Activated CD8-positive, alpha-beta T cell treated with anti-CD3 and anti-CD28 coated beads, Interleukin-2, amount 10 ng/mL, durations not matched to agents 7 days and 5 days (primary cell): ENCODE measurements around the gene MMP25. TPM values are rescaled to one million over a fixed set of nuclear protein-coding genes. Genes with fewer than 3 reads are reported as not detected.
A peak's percentile ranks its signal among the peaks of the same experiment; 100 is the strongest.
"Not testable (repeated sequence)": the region's sequence is repeated elsewhere in the genome, so short reads cannot be mapped to it uniquely, and the experiment has no call there.

Experiments used
- ATAC-seq: fragments of 150-1000 bp; cut with Tn5 transposase; one replicate; pipeline ENCODE4 v1.10.0; 2021; ENCODE audit warnings: moderate library complexity
- CTCF ChIA-PET: fragments of 350-600 bp; sonication (Branson Sonifier 250); formaldehyde crosslinking; loops from one replicate; lab custom pipeline; 2021; ENCODE audit warnings: antibody characterized with exemption; lab: Charles Lee
- POLR2A ChIA-PET: fragments of 350-600 bp; sonication (Branson Sonifier 250); formaldehyde crosslinking; loops from one replicate; lab custom pipeline; 2021; ENCODE audit warnings: antibody characterized with exemption; lab: Charles Lee
- DNase-seq: peaks from one replicate; pipeline ENCODE4 v3.0.0-alpha.2; 2020
- H3K27ac Mint-ChIP-seq: one replicate; pipeline ENCODE4 v1.8.0; 2021; ENCODE audit warnings: mild to moderate bottlenecking, mixed read lengths
- H3K27me3 Mint-ChIP-seq: one replicate; pipeline ENCODE4 v1.8.0; 2021; ENCODE audit warnings: low read depth, mixed read lengths
- H3K36me3 Mint-ChIP-seq: one replicate; pipeline ENCODE4 v1.8.0; 2021; ENCODE audit warnings: low read depth, mixed read lengths
- H3K4me1 Mint-ChIP-seq: one replicate; pipeline ENCODE4 v1.8.0; 2021; ENCODE audit warnings: low read depth, mixed read lengths
- H3K4me3 Mint-ChIP-seq: one replicate; pipeline ENCODE4 v1.8.0; 2021; ENCODE audit warnings: mild to moderate bottlenecking, mixed read lengths
- H3K9me3 Mint-ChIP-seq: one replicate; pipeline ENCODE4 v1.8.0; 2022; ENCODE audit warnings: mixed read lengths; ENCODE audit not compliant: insufficient read depth
- total RNA-seq, 2 experiments: library from RNA; stranded (reverse); gene quantifications; one replicate each; pipeline ENCODE4 v1.2.3, GENCODE V29; 2021

The MMP25 gene
- total RNA-seq, 2 experiments from 2014 or later = 58.0 to 66.1 TPM

DNA sequence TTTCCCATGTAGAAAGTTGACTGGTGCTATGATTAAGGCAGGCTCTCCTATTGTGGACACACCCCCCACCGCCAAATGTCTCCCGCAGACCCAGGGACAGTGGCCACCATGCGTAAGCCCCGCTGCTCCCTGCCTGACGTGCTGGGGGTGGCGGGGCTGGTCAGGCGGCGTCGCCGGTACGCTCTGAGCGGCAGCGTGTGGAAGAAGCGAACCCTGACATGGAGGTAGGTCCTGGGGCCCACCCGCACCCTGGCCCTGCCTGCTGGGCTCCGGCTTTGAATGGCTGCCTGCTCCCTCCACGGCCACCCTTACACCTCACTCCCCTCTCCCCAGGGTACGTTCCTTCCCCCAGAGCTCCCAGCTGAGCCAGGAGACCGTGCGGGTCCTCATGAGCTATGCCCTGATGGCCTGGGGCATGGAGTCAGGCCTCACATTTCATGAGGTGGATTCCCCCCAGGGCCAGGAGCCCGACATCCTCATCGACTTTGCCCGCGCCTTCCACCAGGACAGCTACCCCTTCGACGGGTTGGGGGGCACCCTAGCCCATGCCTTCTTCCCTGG is 3.6 kb downstream of the MMP25 start:
- H3K27ac Mint-ChIP-seq = peak overlapping the region; percentile 70
- peaks cover 14% of the 10 kb centered on the region for H3K27me3 Mint-ChIP-seq
- peak overlapping the region; percentile 38 for H3K4me3 Mint-ChIP-seq
- ChIA-PET CTCF (interaction anchor here (1.1 to 16.3 kb wide), 4 partner anchors 9 to 80 kb away, joined by 4 to 270 read pairs (median 20); no protein-coding TSS in a partner anchor), POLR2A (interaction anchor here (1.0 to 2.3 kb wide), 3 partner anchors 11 to 80 kb away, joined by 3 to 7 read pairs (median 3); no protein-coding TSS in a partner anchor)
- peaks cover 75% of the 10 kb centered on the region for H3K4me1 Mint-ChIP-seq
- no peaks in the 10 kb centered on the region for H3K9me3 Mint-ChIP-seq
- ATAC-seq (no peak), DNase-seq (no peak)
- peaks cover 64% of the 10 kb centered on the region for H3K36me3 Mint-ChIP-seq

DNA sequence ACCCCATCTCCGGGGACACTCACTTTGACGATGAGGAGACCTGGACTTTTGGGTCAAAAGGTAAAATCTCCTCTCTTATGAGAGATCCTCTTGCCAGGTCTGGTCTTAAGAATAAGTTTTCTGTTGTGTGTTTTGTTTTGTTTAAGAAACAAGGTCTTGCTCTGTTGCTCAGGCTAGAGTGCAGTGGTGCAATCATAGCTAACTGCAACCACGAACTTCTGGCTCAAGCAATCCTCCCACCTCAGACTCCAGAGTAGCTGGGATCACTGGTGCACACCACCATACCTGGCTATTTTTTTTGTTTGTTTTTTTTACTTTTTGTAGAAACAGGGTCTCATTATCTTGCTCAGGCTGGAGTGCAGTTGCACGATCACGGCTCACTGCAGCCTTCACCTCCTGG is 4.1 kb downstream of the MMP25 start:
- ATAC-seq (no peak), DNase-seq (no peak)
- peaks cover 65% of the 10 kb centered on the region for H3K36me3 Mint-ChIP-seq
- peaks cover 76% of the 10 kb centered on the region for H3K4me1 Mint-ChIP-seq
- H3K27ac Mint-ChIP-seq = peak overlapping the region; percentile 70
- ChIA-PET POLR2A (interaction anchor here (1.0 to 1.3 kb wide), 2 partner anchors 15 to 23 kb away, joined by 3 to 4 read pairs; partner anchors contain the start of gene IL32), CTCF (interaction anchor here (1.6 to 16.3 kb wide), 3 partner anchors 8 to 28 kb away, joined by 4 to 270 read pairs (median 32); no protein-coding TSS in a partner anchor)
- peaks cover 10% of the 10 kb centered on the region for H3K27me3 Mint-ChIP-seq
- H3K4me3 Mint-ChIP-seq = peak overlapping the region; percentile 38
- no peaks in the 10 kb centered on the region for H3K9me3 Mint-ChIP-seq

DNA sequence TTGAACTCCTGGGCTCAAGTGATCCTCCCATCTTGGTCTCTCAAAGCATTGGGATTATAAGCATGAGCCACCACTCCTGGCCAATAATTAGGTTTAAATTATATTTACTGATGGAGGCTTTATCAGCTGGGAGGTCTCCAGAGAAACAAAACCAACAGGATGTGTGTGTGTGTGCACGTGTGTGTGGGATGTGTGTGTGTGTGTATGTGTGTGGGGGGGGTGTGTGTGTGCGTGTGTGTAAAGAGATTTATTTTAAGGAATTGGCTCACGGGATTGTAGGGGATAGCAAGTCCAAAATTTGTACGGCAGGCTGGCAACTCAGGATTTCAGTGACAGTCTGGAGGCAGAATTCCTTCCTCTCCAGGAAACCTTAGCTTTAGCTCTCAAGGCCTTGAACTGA is 4.6 kb downstream of the MMP25 start:
- no peak for DNase-seq
- no peak for ATAC-seq
- peak overlapping the region; percentile 38 for H3K4me3 Mint-ChIP-seq
- H3K9me3 Mint-ChIP-seq = no peaks in the 10 kb centered on the region
- H3K36me3 Mint-ChIP-seq = peaks cover 69% of the 10 kb centered on the region
- H3K27ac Mint-ChIP-seq = peak overlapping the region; percentile 70
- peaks cover 10% of the 10 kb centered on the region for H3K27me3 Mint-ChIP-seq
- ChIA-PET POLR2A (interaction anchor here (1.2 to 1.3 kb wide), 2 partner anchors 14 to 26 kb away, joined by 3 to 4 read pairs; partner anchors contain the start of gene IL32), CTCF (interaction anchor here (0.8 to 16.3 kb wide), 4 partner anchors 20 to 79 kb away, joined by 3 to 270 read pairs (median 4); no protein-coding TSS in a partner anchor)
- H3K4me1 Mint-ChIP-seq = peaks cover 79% of the 10 kb centered on the region

DNA sequence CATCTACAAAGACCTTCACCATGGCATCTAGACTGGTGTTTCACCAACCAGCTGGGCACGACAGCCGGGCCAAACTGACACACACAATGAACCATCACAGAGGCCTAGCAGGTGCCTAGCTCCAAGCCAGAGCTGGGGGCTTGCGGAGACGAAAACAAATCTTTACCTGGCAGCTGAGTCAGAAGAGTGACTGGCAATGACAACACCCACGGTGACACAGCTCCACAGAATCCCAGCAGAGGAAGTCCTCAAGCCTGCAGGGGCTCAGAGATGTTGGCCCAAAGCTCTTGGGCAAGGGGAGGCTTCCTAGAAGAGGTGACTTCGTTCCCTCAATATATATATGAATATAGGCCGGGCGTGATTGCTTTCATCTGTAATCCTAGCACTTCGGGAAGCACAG is 5.1 kb downstream of the MMP25 start:
- Mint-ChIP-seq H3K36me3 (peaks cover 72% of the 10 kb centered on the region), H3K27ac (peak overlapping the region; percentile 70), H3K27me3 (peaks cover 10% of the 10 kb centered on the region), H3K4me3 (no peak overlapping the region), H3K9me3 (no peaks in the 10 kb centered on the region), H3K4me1 (peaks cover 82% of the 10 kb centered on the region)
- POLR2A ChIA-PET = interaction anchor here (1.2 to 1.3 kb wide), 2 partner anchors 14 to 26 kb away, joined by 3 to 4 read pairs; partner anchors contain the start of gene IL32
- CTCF ChIA-PET = interaction anchor here (0.8 to 16.3 kb wide), 4 partner anchors 20 to 78 kb away, joined by 3 to 270 read pairs (median 4); no protein-coding TSS in a partner anchor
- ATAC-seq (no peak), DNase-seq (no peak)

DNA sequence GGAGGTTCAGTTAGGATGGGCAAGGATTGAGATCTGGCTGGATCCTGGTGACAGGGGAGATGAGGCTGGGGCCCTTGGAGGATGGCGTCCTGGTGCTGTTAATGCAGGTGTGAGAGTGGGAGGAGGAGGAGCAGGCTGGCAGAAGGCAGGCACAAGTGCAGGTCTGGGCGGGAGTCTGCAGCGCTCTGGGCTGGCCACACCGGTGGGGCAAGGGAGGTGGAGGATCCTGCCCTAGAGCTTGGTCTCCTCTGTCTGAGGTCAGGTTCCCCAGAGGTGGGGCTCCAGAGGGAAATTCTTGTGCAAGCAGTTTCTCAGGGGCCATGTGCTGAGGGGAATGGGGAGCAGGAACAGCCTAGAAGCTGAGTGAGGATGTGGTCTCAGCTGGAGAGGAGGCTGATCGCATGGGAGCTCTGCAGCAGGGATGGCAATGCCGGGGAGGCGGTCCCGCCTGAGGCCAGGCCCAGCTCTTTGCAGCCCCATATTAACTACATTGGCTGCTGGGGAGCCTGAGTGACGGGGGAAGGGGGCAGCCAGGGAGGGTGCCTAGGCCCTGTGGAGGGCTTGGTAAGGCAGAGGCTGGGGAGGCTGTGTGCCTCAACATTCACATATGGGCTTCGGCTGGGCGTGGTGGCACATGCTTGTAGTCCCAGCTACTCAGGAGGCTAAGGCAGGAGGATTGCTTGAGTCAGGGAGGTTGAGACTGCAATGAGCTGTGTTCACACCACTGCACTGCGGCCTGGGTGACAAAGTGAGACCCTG is 6.4 kb downstream of the MMP25 start:
- peaks cover 91% of the 10 kb centered on the region for H3K4me1 Mint-ChIP-seq
- DNase-seq, H3K27me3 Mint-ChIP-seq, POLR2A ChIA-PET, H3K9me3 Mint-ChIP-seq, H3K4me3 Mint-ChIP-seq: not testable (repeated sequence)
- peak; percentile 37 for ATAC-seq
- CTCF ChIA-PET = interaction anchor here (16.3 kb wide), 1 partner anchor 22 kb away, joined by 270 read pairs; no protein-coding TSS in a partner anchor
- peaks cover 78% of the 10 kb centered on the region for H3K36me3 Mint-ChIP-seq
- H3K27ac Mint-ChIP-seq = peak overlapping the region; percentile 72

DNA sequence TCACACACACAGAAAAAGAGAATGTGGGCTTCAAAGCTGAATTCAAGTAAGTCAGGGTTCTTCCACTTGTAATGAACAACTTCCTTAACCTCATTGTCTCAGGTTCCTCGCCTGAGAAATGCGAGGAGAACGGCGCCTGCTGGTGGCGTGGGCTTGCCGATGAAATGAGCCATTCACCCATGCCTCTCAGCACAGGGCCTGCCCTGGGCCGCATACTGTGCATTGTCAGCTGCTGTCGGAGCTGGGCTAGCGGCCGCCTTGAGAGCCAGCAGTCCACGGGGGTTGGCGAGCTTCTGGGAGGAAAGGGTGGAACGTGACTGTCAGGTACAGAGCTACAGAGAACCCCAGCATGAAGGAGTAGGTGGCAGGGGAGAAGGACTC is 7.0 kb downstream of the MMP25 start:
- H3K4me3 Mint-ChIP-seq, CTCF ChIA-PET, H3K9me3 Mint-ChIP-seq, ATAC-seq, H3K27me3 Mint-ChIP-seq, DNase-seq, POLR2A ChIA-PET: not testable (repeated sequence)
- peaks cover 85% of the 10 kb centered on the region for H3K4me1 Mint-ChIP-seq
- peaks cover 77% of the 10 kb centered on the region for H3K36me3 Mint-ChIP-seq
- peak overlapping the region; percentile 51 for H3K27ac Mint-ChIP-seq

DNA sequence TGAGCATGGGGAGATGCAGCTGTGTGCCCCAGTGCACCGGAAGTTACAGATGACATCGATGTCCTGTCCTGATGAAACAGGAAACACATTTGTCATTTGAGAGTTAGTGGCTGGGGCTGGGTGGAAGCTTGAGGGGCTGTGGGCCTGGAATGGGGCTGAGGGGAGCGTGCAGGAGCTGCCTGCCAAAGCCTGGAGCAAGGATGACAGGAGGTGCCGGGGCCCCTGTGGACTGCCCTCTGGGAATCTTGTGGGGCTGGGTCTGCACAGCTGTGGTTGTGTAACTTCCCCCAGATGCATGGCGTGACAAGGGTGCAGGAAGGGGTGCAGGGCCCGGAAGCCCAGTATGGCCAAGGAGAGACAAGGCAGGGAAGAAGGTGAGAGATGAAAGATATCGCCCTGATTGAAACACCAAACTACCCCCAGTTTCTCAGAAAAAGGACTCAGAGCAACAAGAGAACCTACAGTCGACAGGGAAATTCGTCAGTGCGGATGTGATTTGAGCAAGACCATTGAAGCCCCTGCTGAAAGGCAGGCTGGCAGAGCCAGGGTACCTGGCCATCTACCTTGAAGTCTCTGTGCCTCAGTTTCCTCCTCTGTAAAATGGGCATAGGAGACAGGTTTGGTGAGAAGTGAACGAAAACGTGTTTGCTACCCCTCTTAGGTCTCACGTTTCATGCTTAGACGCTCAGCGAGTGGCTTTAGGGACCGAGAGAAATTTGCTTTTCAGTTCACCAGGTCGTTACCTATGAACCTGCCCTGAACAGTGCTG is 8.8 kb downstream of the MMP25 start:
- ChIA-PET POLR2A (interaction anchor here (1.0 to 2.1 kb wide), 3 partner anchors 10 to 79 kb away, joined by 4 to 9 read pairs (median 6); partner anchors contain the start of genes IL32 and ZNF213), CTCF (interaction anchor here (1.4 to 2.7 kb wide), 4 partner anchors 21 to 75 kb away, joined by 4 to 30 read pairs (median 15); no protein-coding TSS in a partner anchor)
- DNase-seq = peak; percentile 80
- H3K36me3 Mint-ChIP-seq = peaks cover 77% of the 10 kb centered on the region
- peak overlapping the region; percentile 63 for H3K4me3 Mint-ChIP-seq
- H3K4me1 Mint-ChIP-seq = peaks cover 75% of the 10 kb centered on the region
- H3K9me3 Mint-ChIP-seq = no peaks in the 10 kb centered on the region
- peak; percentile 18 for ATAC-seq
- no peaks in the 10 kb centered on the region for H3K27me3 Mint-ChIP-seq
- H3K27ac Mint-ChIP-seq = peak overlapping the region; percentile 95

DNA sequence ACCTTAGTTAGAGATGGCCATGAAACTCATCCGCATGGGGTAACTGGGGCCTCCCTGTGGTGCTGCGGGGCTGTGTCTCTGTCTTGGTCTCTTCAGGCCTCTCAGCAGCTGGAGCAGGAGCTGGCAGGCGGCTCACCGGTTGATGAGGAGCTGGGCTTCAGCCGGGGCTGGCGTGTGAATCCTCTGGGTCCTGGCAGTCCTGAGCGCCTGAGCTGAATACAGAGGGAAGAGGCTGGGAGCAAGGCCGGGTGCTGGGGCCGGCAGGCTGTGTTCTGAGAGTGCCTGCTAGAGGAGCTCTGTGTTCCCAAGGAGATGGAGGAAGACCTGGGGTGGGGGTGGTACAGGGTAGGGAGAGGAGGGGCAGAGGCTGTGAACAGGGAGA is 9.4 kb downstream of the MMP25 start:
- ATAC-seq, DNase-seq, H3K9me3 Mint-ChIP-seq, H3K27me3 Mint-ChIP-seq: not testable (repeated sequence)
- ChIA-PET POLR2A (interaction anchor here (0.7 to 4.3 kb wide), 5 partner anchors 8 to 115 kb away, joined by 3 to 19 read pairs (median 6); partner anchors contain the start of genes IL32, ZNF213 and ZSCAN10), CTCF (interaction anchor here (0.6 to 2.7 kb wide), 6 partner anchors 20 to 79 kb away, joined by 3 to 30 read pairs (median 8); partner anchors contain the start of gene ZNF213)
- Mint-ChIP-seq H3K27ac (peak overlapping the region; percentile 95), H3K4me1 (peaks cover 75% of the 10 kb centered on the region), H3K36me3 (peaks cover 77% of the 10 kb centered on the region), H3K4me3 (peak overlapping the region; percentile 63)

DNA sequence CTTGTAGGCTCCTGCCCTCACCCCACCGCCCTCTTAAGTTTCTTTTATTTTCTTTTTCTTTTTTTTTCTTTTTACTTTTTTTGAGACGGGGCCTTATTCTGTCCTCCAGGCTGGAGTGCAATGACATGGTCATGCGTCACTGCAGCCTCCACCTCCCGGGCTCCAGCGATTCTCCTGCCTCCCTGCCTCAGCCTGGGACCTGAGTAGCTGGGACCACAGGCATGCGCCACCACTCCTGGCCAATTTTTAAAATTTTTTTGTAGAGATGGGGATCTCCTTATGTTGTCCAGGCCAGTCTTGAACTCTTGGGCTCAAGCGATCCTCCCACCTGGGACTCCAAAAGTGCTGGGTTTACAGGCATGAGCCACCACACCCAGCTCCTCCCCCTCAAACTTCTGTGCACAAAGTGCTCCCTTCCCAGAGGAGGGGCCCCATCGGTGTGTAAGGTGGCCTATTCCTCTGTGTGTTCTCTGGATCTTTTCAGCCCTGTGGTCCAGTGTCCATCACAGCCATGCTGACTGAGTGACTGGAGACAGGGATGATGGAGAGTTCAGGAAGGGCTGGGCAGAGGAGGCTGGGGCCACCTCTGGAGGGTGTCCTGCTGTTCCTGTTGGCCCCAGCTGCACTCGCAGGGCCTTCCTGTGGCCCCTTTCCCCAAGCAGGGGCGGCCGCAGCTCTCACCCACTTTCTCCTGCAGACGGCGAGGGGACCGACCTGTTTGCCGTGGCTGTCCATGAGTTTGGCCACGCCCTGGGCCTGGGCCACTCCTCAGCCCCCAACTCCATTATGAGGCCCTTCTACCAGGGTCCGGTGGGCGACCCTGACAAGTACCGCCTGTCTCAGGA is 10.2 kb downstream of the MMP25 start:
- H3K9me3 Mint-ChIP-seq = no peaks in the 10 kb centered on the region
- H3K27me3 Mint-ChIP-seq = no peaks in the 10 kb centered on the region
- DNase-seq (no peak), ATAC-seq (no peak)
- H3K27ac Mint-ChIP-seq = peak overlapping the region; percentile 95
- H3K4me3 Mint-ChIP-seq = peak overlapping the region; percentile 94
- peaks cover 71% of the 10 kb centered on the region for H3K4me1 Mint-ChIP-seq
- H3K36me3 Mint-ChIP-seq = peaks cover 69% of the 10 kb centered on the region
- ChIA-PET POLR2A (interaction anchor here (0.7 to 4.3 kb wide), 7 partner anchors 9 to 115 kb away, joined by 3 to 19 read pairs (median 4); partner anchors contain the start of genes IL32, ZNF213 and ZSCAN10), CTCF (interaction anchor here (0.6 to 2.7 kb wide), 8 partner anchors 9 to 78 kb away, joined by 3 to 30 read pairs (median 8); partner anchors contain the start of genes IL32 and ZNF213)
